Skeletal muscle tissue (tissue), 4 donors: ENCODE data around the gene MICAL3. TPM values are rescaled to one million over a fixed set of nuclear protein-coding genes. Genes with fewer than 3 reads are reported as not detected.

Experiments used
- H3K27ac ChIP-seq: one replicate; pipeline ENCODE4 v1.7.0; 2013; ENCODE audit warnings: mild to moderate bottlenecking, low read depth, low read length, inconsistent platforms
- H3K27me3 ChIP-seq, 3 donors: one replicate each; pipeline ENCODE4 v1.7.0; 2013; ENCODE audit warnings: low read length in 3 of 3; ENCODE audit not compliant: control insufficient read depth in 3 of 3, insufficient read depth in 3 of 3
- H3K36me3 ChIP-seq, 3 donors: one replicate each; pipeline ENCODE4 v1.7.0; 2013; ENCODE audit warnings: low read length in 3 of 3; ENCODE audit not compliant: control insufficient read depth in 3 of 3, insufficient read depth in 3 of 3
- H3K4me1 ChIP-seq, 3 donors: one replicate each; pipeline ENCODE4 v1.7.0; 2013; ENCODE audit warnings: low read length in 3 of 3, mild to moderate bottlenecking in 3 of 3; ENCODE audit not compliant: control insufficient read depth in 3 of 3, insufficient read depth in 3 of 3
- H3K4me3 ChIP-seq, 3 donors: one replicate each; pipeline ENCODE4 v1.7.0; 2013; ENCODE audit warnings: low read length in 3 of 3
- H3K9ac ChIP-seq, 3 donors: one replicate each; pipeline ENCODE4 v1.7.0; 2013; ENCODE audit warnings: low read length in 3 of 3, mild to moderate bottlenecking in 3 of 3, moderate library complexity in 2 of 3, low read depth in 1 of 3
- H3K9me3 ChIP-seq, 3 donors: one replicate each; pipeline ENCODE4 v1.7.0; 2013; ENCODE audit warnings: low read length in 3 of 3; ENCODE audit not compliant: control insufficient read depth in 3 of 3
- total RNA-seq: library from RNA; depleted of rRNA; stranded (reverse); fragments of >200 nt; gene quantifications from one replicate; pipeline ENCODE4 v1.2.3, GENCODE V29; 2014
- donor health status: Osteomylitis.

MICAL3 gene
- total RNA-seq, 1 donor from 2014 or later: 20.9 TPM

DNA sequence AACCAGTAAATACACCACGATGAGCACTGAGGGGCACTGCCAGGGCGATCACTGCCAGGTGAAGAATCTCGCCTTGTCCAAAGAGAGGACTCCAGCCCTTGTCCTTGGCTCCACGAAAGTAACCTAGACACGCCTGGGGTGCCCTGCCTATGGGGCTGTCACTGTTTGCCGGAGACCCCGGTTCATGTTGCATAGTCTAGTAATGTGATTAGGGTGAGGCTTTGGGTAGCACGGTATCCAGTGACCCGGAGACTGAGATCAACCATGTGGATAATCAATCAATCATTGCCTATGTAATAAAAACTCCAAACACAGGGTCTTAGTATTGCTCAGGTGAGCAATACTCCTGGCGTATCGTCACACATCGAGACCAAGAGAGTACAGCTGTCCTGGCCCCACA lies 190.9 kb downstream of the MICAL3 start:
- Histone ChIP-seq H3K9ac (peak overlapping the region; percentile 3 to 47 (median 21)), H3K27me3 (no peaks in the 10 kb centered on the region), H3K9me3 (no peaks in the 10 kb centered on the region), H3K4me1 (peaks cover 49 to 82% (median 72%) of the 10 kb centered on the region in 3 donors), H3K36me3 (peaks cover 9 to 26% (median 17%) of the 10 kb centered on the region in 3 donors), H3K4me3 (no peak overlapping the region), H3K27ac (no peak overlapping the region)

DNA sequence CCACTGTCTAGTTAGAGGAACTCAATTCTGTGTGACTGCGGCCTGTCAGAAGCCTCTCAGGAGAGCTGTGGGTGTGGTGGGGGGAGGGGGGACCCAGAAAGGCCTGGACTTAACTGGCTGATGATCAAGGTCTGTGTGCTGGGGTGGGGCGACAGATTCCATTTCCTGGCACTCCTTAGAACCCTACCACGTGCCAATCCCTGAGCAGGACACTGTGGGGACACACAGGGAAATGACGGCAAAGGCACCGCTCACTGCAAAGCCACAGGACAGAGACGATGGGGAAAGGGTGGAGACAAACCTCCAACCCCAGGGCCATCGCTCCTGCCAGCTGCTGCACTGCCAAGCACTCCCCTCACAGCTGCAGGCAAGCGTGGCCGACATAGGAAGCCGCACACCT lies 191.7 kb downstream of the MICAL3 start:
- Histone ChIP-seq H3K9me3 (no peaks in the 10 kb centered on the region), H3K27me3 (no peaks in the 10 kb centered on the region), H3K4me3 (no peak overlapping the region), H3K9ac (peak overlapping the region in 2 of 3 donors; percentile 47 to 64), H3K36me3 (peaks cover 10 to 27% (median 15%) of the 10 kb centered on the region in 3 donors), H3K27ac (peak overlapping the region; percentile 33), H3K4me1 (peaks cover 49 to 79% (median 70%) of the 10 kb centered on the region in 3 donors)

DNA sequence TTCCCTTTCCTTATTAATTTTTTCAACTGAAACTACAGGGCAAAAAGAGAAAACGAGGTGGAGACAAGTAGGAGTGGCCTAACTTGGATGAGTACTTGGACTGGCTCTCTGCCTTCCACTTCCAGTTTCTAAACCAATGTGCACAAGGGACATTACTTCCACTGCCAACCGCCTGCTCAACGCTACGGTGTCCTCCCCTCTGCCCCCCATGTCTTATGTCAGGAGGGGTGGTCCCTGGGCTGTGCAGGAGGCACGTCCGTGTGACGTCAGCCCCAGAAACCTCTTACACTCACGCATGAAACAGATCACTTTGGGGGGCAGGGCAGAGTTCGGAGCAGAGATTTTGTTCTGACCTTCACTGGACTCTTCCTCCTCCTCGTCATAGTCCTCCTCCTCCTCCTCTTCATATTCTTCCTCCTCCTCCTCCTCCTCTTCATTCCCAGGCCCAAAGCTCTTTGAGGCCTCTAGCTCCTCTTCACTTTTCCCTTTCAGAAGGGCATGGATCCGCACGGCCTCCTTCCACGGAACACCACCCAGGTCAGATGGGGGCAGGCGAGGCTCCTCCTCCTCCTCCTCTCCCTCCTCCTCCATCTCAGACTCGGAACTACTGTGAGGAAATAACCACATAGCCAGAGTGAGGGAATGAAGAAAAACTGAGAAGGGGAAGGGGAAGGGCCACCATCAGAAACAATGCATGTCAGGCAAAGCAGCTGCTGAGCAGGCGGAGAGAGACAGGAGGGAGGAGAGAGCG lies 192.7 kb downstream of the MICAL3 start:
- Histone ChIP-seq H3K27me3 (no peaks in the 10 kb centered on the region), H3K4me1 (peaks cover 49 to 69% (median 60%) of the 10 kb centered on the region in 3 donors), H3K4me3 (no peak overlapping the region), H3K36me3 (peaks cover 12 to 26% (median 22%) of the 10 kb centered on the region in 3 donors), H3K9ac (peak overlapping the region in 2 of 3 donors; percentile 17 to 73), H3K9me3 (no peaks in the 10 kb centered on the region), H3K27ac (peak overlapping the region; percentile 33)

DNA sequence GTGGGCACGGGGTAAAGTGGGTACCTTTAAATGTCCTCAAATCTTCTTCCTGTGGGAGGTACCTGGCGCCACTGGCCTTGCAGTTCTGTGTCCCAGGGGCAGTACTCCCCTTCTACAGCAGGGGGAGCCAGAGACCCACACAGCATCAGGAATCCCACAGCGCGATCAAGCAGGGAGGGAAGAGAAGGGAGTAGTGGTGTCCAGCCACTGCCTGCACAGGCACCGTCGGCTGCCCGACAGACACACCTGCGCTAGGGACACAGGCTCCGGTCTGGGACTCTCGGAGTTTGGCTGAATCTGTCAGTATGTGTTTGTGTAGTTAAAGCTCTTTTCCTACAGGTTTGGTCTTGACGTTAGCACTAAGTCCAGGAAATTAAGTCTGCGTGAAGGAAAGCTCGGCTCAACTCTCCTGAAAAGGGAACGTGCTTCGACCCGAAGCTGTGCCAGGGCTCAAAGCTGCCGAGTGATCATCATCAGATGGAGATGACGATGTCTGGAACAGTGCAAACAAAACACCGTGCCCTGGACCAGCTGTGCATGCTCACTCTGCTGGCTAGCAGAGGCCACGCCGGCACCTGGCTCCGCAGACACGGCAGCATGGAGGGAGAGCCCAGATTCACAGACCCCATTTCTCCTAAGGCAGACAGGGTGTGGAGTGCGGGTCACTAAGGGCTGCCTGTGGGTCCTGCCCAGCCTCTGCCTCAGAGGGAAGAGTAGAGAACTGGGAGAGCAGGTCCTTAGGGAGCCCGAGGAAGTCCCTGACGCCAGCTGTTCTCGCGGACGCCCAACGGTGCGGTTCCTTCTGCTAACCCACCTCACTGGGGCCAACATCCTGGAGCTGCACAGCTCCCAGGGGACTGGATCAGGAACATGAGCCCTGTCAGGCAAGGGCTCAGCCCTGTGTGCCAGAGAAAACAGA lies 194.1 kb downstream of the MICAL3 start:
- Histone ChIP-seq H3K27me3 (no peaks in the 10 kb centered on the region), H3K9me3 (no peaks in the 10 kb centered on the region), H3K4me1 (peaks cover 37 to 55% (median 47%) of the 10 kb centered on the region in 3 donors), H3K27ac (no peak overlapping the region), H3K9ac (peak overlapping the region in 2 of 3 donors; percentile 5 to 73), H3K4me3 (peak overlapping the region in 2 of 3 donors; percentile 9 to 36), H3K36me3 (peaks cover 26 to 33% (median 30%) of the 10 kb centered on the region in 3 donors)

DNA sequence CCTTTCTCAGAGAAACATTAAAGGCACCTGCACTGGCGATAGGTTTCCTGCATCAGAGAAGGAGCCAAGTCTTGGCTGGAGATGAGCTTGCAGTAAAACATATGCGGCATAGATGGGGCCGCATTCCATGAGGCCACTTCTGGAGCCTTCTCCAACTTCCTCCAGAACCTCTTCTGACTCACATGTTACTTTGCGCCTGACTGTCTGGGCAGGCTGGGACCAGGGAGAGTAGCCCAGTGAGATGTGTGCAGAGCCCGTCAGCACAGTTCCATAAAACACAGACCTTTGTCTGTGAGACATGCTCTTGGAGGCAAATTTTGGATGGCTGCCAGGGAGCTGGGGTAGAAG lies 194.7 kb downstream of the MICAL3 start:
- peaks cover 30 to 36% (median 33%) of the 10 kb centered on the region in 3 donors for H3K36me3 ChIP-seq
- no peaks in the 10 kb centered on the region for H3K27me3 ChIP-seq
- no peaks in the 10 kb centered on the region for H3K9me3 ChIP-seq
- no peak overlapping the region for H3K27ac ChIP-seq
- peaks cover 32 to 49% (median 41%) of the 10 kb centered on the region in 3 donors for H3K4me1 ChIP-seq
- no peak overlapping the region for H3K4me3 ChIP-seq
- peak overlapping the region in 1 of 3 donors; percentile 57 for H3K9ac ChIP-seq

DNA sequence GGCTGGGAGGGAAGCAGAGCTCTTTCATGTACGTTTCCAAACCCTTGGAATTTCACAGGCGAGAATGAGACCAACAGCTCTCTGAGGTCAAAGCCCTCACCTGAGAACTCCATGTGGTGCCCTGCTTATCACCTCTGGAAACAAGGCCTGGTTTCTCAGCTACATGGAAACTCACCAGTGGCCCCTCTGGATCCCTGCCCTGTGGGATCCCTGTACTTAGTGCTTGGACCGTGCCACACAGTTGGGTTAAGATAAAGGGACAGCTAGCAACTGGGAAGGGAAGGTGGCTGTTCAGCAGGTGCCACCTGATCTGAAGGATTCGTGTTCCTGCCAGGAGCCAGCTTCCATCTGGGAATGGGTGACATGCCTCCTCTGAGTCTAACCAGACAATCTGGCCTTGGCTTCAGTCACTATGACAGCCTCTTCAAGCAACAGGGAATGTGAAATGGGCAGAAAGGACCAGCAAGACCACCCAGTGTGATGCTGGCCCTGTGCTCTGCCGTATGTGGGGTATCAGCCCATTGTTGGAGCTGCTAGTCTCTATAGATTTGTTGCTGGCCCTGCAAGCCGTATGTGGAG lies 195.8 kb downstream of the MICAL3 start:
- H3K9ac ChIP-seq: peak overlapping the region in 1 of 3 donors; percentile 3
- H3K27ac ChIP-seq: no peak overlapping the region
- H3K36me3 ChIP-seq: peaks cover 33 to 38% (median 35%) of the 10 kb centered on the region in 3 donors
- no peak overlapping the region for H3K4me3 ChIP-seq
- peaks cover 30 to 41% (median 39%) of the 10 kb centered on the region in 3 donors for H3K4me1 ChIP-seq
- H3K9me3 ChIP-seq: no peaks in the 10 kb centered on the region
- H3K27me3 ChIP-seq: no peaks in the 10 kb centered on the region

DNA sequence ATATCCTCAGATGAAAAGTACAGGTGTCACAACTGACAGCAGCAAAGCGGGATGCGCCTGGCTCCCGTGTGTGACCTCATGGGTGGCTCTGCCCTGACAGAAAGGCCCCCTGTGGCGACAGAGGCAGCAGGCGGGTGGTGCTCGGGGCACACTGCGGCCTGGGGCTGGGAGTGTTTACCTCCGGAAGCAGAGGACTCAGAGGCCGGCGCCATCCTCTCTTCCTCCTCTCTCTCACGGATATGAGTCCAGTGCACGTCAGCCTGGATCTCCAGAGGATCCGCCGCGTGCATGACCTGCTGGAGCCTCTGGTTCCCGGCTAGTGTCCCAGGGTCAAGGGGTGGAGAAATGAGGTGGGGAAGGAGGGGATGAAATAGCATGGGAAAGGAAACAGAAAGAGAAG lies 196.9 kb downstream of the MICAL3 start:
- peaks cover 19 to 29% (median 28%) of the 10 kb centered on the region in 3 donors for H3K4me1 ChIP-seq
- H3K4me3 ChIP-seq: no peak overlapping the region
- no peaks in the 10 kb centered on the region for H3K27me3 ChIP-seq
- no peak overlapping the region for H3K9ac ChIP-seq
- no peak overlapping the region for H3K27ac ChIP-seq
- no peaks in the 10 kb centered on the region for H3K9me3 ChIP-seq
- peaks cover 35 to 40% (median 40%) of the 10 kb centered on the region in 3 donors for H3K36me3 ChIP-seq

DNA sequence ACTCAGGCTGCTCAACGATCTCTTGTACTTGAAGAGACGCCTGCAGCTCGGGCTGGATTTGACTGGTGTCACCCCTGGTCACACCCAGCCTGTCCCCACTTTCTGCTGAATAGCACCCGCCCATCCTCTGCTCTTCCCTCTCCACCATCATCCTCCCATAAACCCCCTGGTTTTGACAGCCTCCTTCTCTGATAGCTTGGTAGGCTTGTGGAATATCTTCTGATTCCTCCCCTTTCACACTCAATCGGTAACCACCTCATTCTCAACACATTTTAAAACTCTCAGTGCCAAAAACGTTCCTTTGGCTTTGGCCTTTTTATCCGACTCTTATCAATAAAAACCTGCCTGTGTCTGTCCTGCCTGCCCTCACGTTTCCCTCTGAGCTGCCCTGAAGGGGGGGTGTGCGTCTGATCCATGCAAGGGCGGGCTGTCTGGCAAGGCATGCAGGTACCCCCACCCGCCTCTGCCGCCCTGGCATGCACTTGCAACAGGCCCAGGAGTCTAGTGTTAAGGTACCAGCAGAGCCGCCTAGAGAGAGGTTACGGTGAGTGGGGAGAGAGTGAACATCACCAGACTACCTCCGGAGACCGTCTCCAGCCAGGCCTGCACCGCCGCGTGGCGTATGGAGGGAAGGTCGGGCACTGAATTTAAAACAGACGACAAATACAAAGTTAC lies 198.3 kb downstream of the MICAL3 start:
- H3K9me3 ChIP-seq: no peaks in the 10 kb centered on the region
- H3K36me3 ChIP-seq: peaks cover 45 to 50% (median 45%) of the 10 kb centered on the region in 3 donors
- H3K27me3 ChIP-seq: no peaks in the 10 kb centered on the region
- peaks cover 13 to 15% (median 14%) of the 10 kb centered on the region in 3 donors for H3K4me1 ChIP-seq
- no peak overlapping the region for H3K4me3 ChIP-seq
- no peak overlapping the region for H3K9ac ChIP-seq
- H3K27ac ChIP-seq: no peak overlapping the region

DNA sequence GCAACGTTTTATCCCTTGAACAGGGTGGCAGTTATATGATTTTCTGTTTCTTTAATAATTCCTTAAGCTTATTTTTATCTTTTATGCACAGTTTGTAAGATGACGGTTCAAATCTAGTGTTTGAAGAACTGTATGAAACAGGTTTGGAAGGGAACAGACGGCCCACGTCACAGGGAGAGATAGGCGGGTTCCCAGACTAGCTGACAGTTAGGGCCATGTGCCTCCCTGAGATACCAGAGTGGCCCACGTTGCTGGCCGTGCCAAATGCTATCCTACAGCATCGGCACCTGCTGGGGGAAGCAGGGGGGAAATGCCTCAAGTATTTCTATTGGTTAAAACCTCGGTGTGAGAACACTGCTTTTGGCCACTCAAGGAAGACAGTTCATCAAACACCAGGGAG lies 199.9 kb downstream of the MICAL3 start:
- Histone ChIP-seq H3K36me3 (peaks cover 44 to 48% (median 47%) of the 10 kb centered on the region in 3 donors), H3K4me1 (no peaks in the 10 kb centered on the region)

More for the DNA sequence above, 199.9 kb downstream of the MICAL3 start:
- Histone ChIP-seq H3K9me3 (no peaks in the 10 kb centered on the region), H3K9ac (no peak overlapping the region), H3K4me3 (no peak overlapping the region), H3K27me3 (no peaks in the 10 kb centered on the region), H3K27ac (no peak overlapping the region)
